HepG2 (cell line): ENCODE measurements around the gene GAL3ST1. TPM values are rescaled to one million over a fixed set of nuclear protein-coding genes. Genes with fewer than 3 reads are reported as not detected.

Source experiments
- ARID4A ChIP-seq: sonication (generic); formaldehyde crosslinking; IDR thresholded peaks from 2 replicates; pipeline ENCODE4 v1.5.0; 2020; ENCODE audit warnings: mild to moderate bottlenecking, missing genetic modification reagents, borderline replicate concordance
- DMTF1 ChIP-seq: sonication (generic); formaldehyde crosslinking; IDR thresholded peaks from 2 replicates; pipeline ENCODE4 v1.4.0; 2020; ENCODE audit warnings: mild to moderate bottlenecking, missing genetic modification reagents
- GABPA ChIP-seq, 2 experiments: IDR thresholded peaks; 2 replicates each; pipeline ENCODE4 v1.6.1; 2011 to 2016; ENCODE audit warnings: low read depth in 2 of 2, low read length in 1 of 2, missing biosample characterization in 1 of 2, missing genetic modification characterization in 1 of 2
- KDM1A ChIP-seq: IDR thresholded peaks from 2 replicates; pipeline ENCODE4 v1.6.1; 2016; ENCODE audit warnings: missing compliant biosample characterization
- ZBTB40 ChIP-seq, 2 experiments: fragments of 450-650 bp in 1 of 2; sonication (generic) in 1 of 2; formaldehyde crosslinking in 1 of 2; IDR thresholded peaks; 2 replicates each; pipeline versions ENCODE4 v1.6.1 to v1.8.0; 2016 to 2022; ENCODE audit warnings: antibody characterized with exemption in 1 of 2, mild to moderate bottlenecking in 1 of 2, missing genetic modification reagents in 1 of 2
- ZNF710 ChIP-seq: sonication (generic); formaldehyde crosslinking; IDR thresholded peaks from 2 replicates; pipeline ENCODE4 v1.5.0; 2020; ENCODE audit warnings: mild to moderate bottlenecking, missing genetic modification reagents, borderline replicate concordance
- ZSCAN5A ChIP-seq: sonication (generic); formaldehyde crosslinking; IDR thresholded peaks from 2 replicates; pipeline ENCODE4 v1.8.0; 2022; ENCODE audit warnings: mild to moderate bottlenecking, missing genetic modification reagents, borderline replicate concordance
- polyA plus RNA-seq, 8 experiments: library from polyadenylated mRNA; depleted of rRNA in 3 of 8; stranded (reverse) in 7 of 8; unstranded in 1 of 8; fragments of >200 nt; fragmentation: Illumina TruSeq in 4 of 8; extraction: Trizol in 4 of 8; gene quantifications; 2 replicates each; pipeline versions ENCODE4 v1.2.1 to v1.2.3, GENCODE V29; 2011 to 2016; ENCODE audit warnings: low read depth in 4 of 8, missing spikeins in 1 of 8, mixed read lengths in 1 of 8; ENCODE audit not compliant: insufficient read depth in 1 of 8
- total RNA-seq, 5 experiments: library from RNA; depleted of rRNA; stranded (reverse); fragments of >200 nt; fragmentation: Illumina TruSeq; extraction: Trizol; gene quantifications; 2 replicates each; pipeline ENCODE4 v1.2.3, GENCODE V29; 2016; ENCODE audit warnings: low read depth in 1 of 5

GAL3ST1 gene
- total and polyA plus RNA-seq, 2 of the 13 experiments (the other 11 are each of a cell fraction or from before 2014, with no cell fraction given): 4.4 to 14.7 TPM

GRCh38 chr22:30573594-30574094, 821 bp downstream of the GAL3ST1 start (continued):
- TF ChIP-seq ZBTB40 (IDR thresholded peaks at IDR 0.05): no peak
- peak; percentile 52; the same call in 1 of the 2 replicates for TF ChIP-seq ZBTB40 (CRISPR knock-in tag; IDR thresholded peaks at IDR 0.05)
- TF ChIP-seq ZNF710 (CRISPR knock-in tag): 0 out of 2 replicates have a peak, but pooled peaks have one; percentile 17
- TF ChIP-seq ZSCAN5A: no peak
- no peak for TF ChIP-seq GABPA (IDR thresholded peaks at IDR 0.05; ENCODE audit: low read depth, low read length)
- TF ChIP-seq GABPA (CRISPR knock-in tag; IDR thresholded peaks at IDR 0.05; ENCODE audit: low read depth): no peak
- no peak for TF ChIP-seq KDM1A (CRISPR knock-in tag)
- 0 out of 2 replicates have a peak, but pooled peaks have one; percentile 27 for TF ChIP-seq ARID4A (CRISPR knock-in tag)
- no peak for TF ChIP-seq DMTF1 (CRISPR knock-in tag)
